Fibroblast of lung (primary cell): Measurements from ENCODE around the gene EPS15. TPM values are rescaled to one million over a fixed set of nuclear protein-coding genes. Genes with fewer than 3 reads are reported as not detected.

Source experiments
- DNase-seq, 2 donors: peaks; one replicate each; pipeline versions ENCODE4 v3.0.0 to v3.0.0-alpha.2; 2010; ENCODE audit warnings: low read depth in 2 of 2
- H2AFZ ChIP-seq: 2 replicates; pipeline ENCODE4 v1.5.1; 2012; ENCODE audit warnings: low read length, control low read depth, inconsistent platforms
- H3K27ac ChIP-seq: 2 replicates; pipeline ENCODE4 v1.5.1; 2011; ENCODE audit warnings: low read length, control low read depth; ENCODE audit not compliant: insufficient read depth
- H3K27me3 ChIP-seq: 2 replicates; pipeline ENCODE4 v1.5.1; 2011; ENCODE audit warnings: mild to moderate bottlenecking, low read length; ENCODE audit not compliant: control insufficient read depth, insufficient read depth
- H3K36me3 ChIP-seq: 2 replicates; pipeline ENCODE4 v1.5.1; 2011; ENCODE audit warnings: low read length; ENCODE audit not compliant: control insufficient read depth, insufficient read depth
- H3K4me1 ChIP-seq: 2 replicates; pipeline ENCODE4 v1.5.1; 2011; ENCODE audit warnings: low read length; ENCODE audit not compliant: control insufficient read depth, insufficient read depth; ENCODE audit errors: extremely low read depth
- H3K4me2 ChIP-seq: 2 replicates; pipeline ENCODE4 v1.5.1; 2011; ENCODE audit warnings: low read length, control low read depth; ENCODE audit not compliant: insufficient read depth; ENCODE audit errors: extremely low read depth
- H3K4me3 ChIP-seq, 4 experiments: fragments of 200-600 bp in 1 of 4; sonication (generic) in 1 of 4; replicated peaks in 1 of 4; 2 replicates each; pipeline ENCODE4 v1.5.1; 2011 to 2016; ENCODE audit warnings: low read length in 4 of 4, low read depth in 3 of 4, mild to moderate bottlenecking in 3 of 4, control low read depth in 2 of 4, inconsistent platforms in 1 of 4, mixed read lengths in 1 of 4; ENCODE audit not compliant: insufficient read depth in 1 of 4; ENCODE audit errors: control extremely low read depth in 1 of 4
- H3K79me2 ChIP-seq: 2 replicates; pipeline ENCODE4 v1.5.1; 2012; ENCODE audit warnings: mild to moderate bottlenecking, low read length, inconsistent platforms; ENCODE audit not compliant: control insufficient read depth, insufficient read depth
- H3K9ac ChIP-seq: 2 replicates; pipeline ENCODE4 v1.5.1; 2011; ENCODE audit warnings: mild to moderate bottlenecking, low read length, control low read depth; ENCODE audit not compliant: insufficient read depth
- H3K9me3 ChIP-seq: 2 replicates; pipeline ENCODE4 v1.5.1; 2012; ENCODE audit warnings: low read depth, low read length; ENCODE audit not compliant: control insufficient read depth, insufficient read depth
- H4K20me1 ChIP-seq: 2 replicates; pipeline ENCODE4 v1.5.1; 2011; ENCODE audit warnings: low read length; ENCODE audit not compliant: control insufficient read depth, insufficient read depth; ENCODE audit errors: extremely low read depth
- CTCF ChIP-seq, 2 donors: IDR thresholded peaks in 1 of 2; conservative IDR thresholded peaks in 1 of 2; 1 replicate in 1 of 2; 2 replicates in 1 of 2; pipeline ENCODE4 v1.5.1; 2011 to 2012; ENCODE audit warnings: low read length in 2 of 2, control low read depth in 1 of 2, inconsistent platforms in 1 of 2, low read depth in 1 of 2, mild to moderate bottlenecking in 1 of 2
- EZH2 ChIP-seq: IDR thresholded peaks from 2 replicates; pipeline ENCODE4 v1.5.1; 2012; ENCODE audit warnings: low read length, control low read depth, mild to moderate bottlenecking; ENCODE audit errors: missing control alignments
- polyA plus RNA-seq, 2 donors: library from polyadenylated mRNA; depleted of rRNA in 1 of 2; stranded (reverse) in 1 of 2; unstranded in 1 of 2; fragments of >200 nt; gene quantifications; 2 replicates each; pipeline ENCODE4 v1.2.1, GENCODE V29; 2011 to 2012; ENCODE audit warnings: missing spikeins in 1 of 2
- total RNA-seq: library from RNA; depleted of rRNA; stranded (reverse); fragments of >200 nt; gene quantifications from 2 replicates; pipeline ENCODE4 v1.2.1, GENCODE V29; 2014

EPS15 gene
- total and polyA plus RNA-seq, 2 donors (not counting 1 experiment from before 2014, with no cell fraction given) = 67.7 to 75.5 TPM

DNA sequence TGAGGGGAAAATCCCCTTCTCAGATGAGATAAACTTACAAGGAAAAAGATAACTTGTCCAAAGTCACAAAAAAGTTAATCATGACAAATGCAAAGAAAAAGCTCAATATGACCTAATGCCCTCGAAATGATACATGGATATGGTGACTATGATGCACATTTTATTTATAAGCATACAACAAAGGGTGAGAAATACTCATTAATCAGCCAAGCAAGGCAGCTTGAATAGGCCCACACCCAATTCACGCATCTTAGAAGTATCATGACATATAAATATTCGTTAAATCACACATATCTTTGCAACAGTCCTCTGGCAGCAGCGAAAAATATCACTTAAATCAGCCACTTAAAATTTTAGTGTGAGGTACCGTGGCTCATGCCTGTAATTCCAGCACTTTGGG is 21.7 kb downstream of the EPS15 start:
- Histone ChIP-seq H3K4me3 (no peak overlapping the region), H3K79me2 (peaks cover 11% of the 10 kb centered on the region), H3K27me3 (no peaks in the 10 kb centered on the region), H3K27ac (no peak overlapping the region), H4K20me1 (no peaks in the 10 kb centered on the region), H2AFZ (no peak overlapping the region), H3K4me1 (no peaks in the 10 kb centered on the region), H3K9ac (no peak overlapping the region), H3K9me3 (no peaks in the 10 kb centered on the region), H3K4me2 (no peak overlapping the region), H3K36me3 (no peaks in the 10 kb centered on the region)
- TF ChIP-seq CTCF (conservative IDR thresholded peaks at IDR 0.05 in 1 of 2, IDR thresholded peaks at IDR 0.05 in 1 of 2; ENCODE audit: low read depth in 1 of 2, low read length in 2 of 2) (no peak), EZH2 (no peak)
- DNase-seq = no peak

- DNase-seq = no peak
- no peaks in the 10 kb centered on the region for H3K4me1 ChIP-seq
- no peak overlapping the region for H3K4me2 ChIP-seq
- H3K9ac ChIP-seq = no peak overlapping the region
- no peaks in the 10 kb centered on the region for H3K9me3 ChIP-seq
- no peaks in the 10 kb centered on the region for H3K36me3 ChIP-seq
- no peaks in the 10 kb centered on the region for H3K27me3 ChIP-seq
- TF ChIP-seq EZH2 (no peak), CTCF (conservative IDR thresholded peaks at IDR 0.05 in 1 of 2, IDR thresholded peaks at IDR 0.05 in 1 of 2; ENCODE audit: low read depth in 1 of 2, low read length in 2 of 2) (no peak)
- H4K20me1 ChIP-seq = no peaks in the 10 kb centered on the region
- no peak overlapping the region for H3K4me3 ChIP-seq
- H3K79me2 ChIP-seq = peaks cover 16% of the 10 kb centered on the region
- no peak overlapping the region for H3K27ac ChIP-seq
- no peak overlapping the region for H2AFZ ChIP-seq
Observed at GRCh38 chr1:51494138-51494830, 24.8 kb downstream of the EPS15 start.

- no peaks in the 10 kb centered on the region for H3K9me3 ChIP-seq
- H3K27me3 ChIP-seq = no peaks in the 10 kb centered on the region
- H3K4me1 ChIP-seq = peaks cover 2% of the 10 kb centered on the region
- H4K20me1 ChIP-seq = no peaks in the 10 kb centered on the region
- no peak for DNase-seq
- no peak overlapping the region for H3K4me2 ChIP-seq
- H3K9ac ChIP-seq = no peak overlapping the region
- H3K27ac ChIP-seq = no peak overlapping the region
- no peaks in the 10 kb centered on the region for H3K36me3 ChIP-seq
- H2AFZ ChIP-seq = no peak overlapping the region
- no peak overlapping the region for H3K4me3 ChIP-seq
- H3K79me2 ChIP-seq = peaks cover 20% of the 10 kb centered on the region
- TF ChIP-seq CTCF (conservative IDR thresholded peaks at IDR 0.05 in 1 of 2, IDR thresholded peaks at IDR 0.05 in 1 of 2; ENCODE audit: low read depth in 1 of 2, low read length in 2 of 2) (no peak), EZH2 (no peak)
Observed at GRCh38 chr1:51491166-51491981, 27.7 kb downstream of the EPS15 start.
